Thymus (tissue), 11 donors: ENCODE data around the gene CORO6. TPM values are rescaled to one million over a fixed set of nuclear protein-coding genes. Genes with fewer than 3 reads are reported as not detected.

Source experiments
- DNase-seq, 9 donors: peaks; one replicate each; pipeline ENCODE4 v3.0.0-alpha.2; 2013; ENCODE audit warnings: low spot score in 9 of 9, low read depth in 6 of 9, missing footprints in 1 of 9
- H3K27ac ChIP-seq, 2 donors: one replicate each; pipeline ENCODE4 v1.5.1; 2013; ENCODE audit warnings: control low read depth in 1 of 2, low read depth in 1 of 2, low read length in 1 of 2, mild to moderate bottlenecking in 1 of 2, moderate library complexity in 1 of 2
- H3K27me3 ChIP-seq, 2 donors: one replicate each; pipeline ENCODE4 v1.5.1; 2013; ENCODE audit warnings: low read length in 1 of 2; ENCODE audit not compliant: control insufficient read depth in 2 of 2, insufficient read depth in 1 of 2
- H3K36me3 ChIP-seq, 2 donors: one replicate each; pipeline ENCODE4 v1.5.1; 2013; ENCODE audit warnings: low read length in 1 of 2, mild to moderate bottlenecking in 1 of 2, moderate library complexity in 1 of 2; ENCODE audit not compliant: control insufficient read depth in 2 of 2, insufficient read depth in 2 of 2
- H3K4me1 ChIP-seq, 2 donors: one replicate each; pipeline ENCODE4 v1.5.1; 2013; ENCODE audit warnings: low read length in 2 of 2; ENCODE audit not compliant: control insufficient read depth in 2 of 2, insufficient read depth in 2 of 2
- H3K4me3 ChIP-seq, 2 donors: one replicate each; pipeline ENCODE4 v1.5.1; 2013; ENCODE audit warnings: low read length in 2 of 2, control low read depth in 1 of 2, mild to moderate bottlenecking in 1 of 2
- H3K9me3 ChIP-seq, 2 donors: one replicate each; pipeline ENCODE4 v1.5.1; 2013; ENCODE audit warnings: low read length in 1 of 2, mild to moderate bottlenecking in 1 of 2; ENCODE audit not compliant: control insufficient read depth in 2 of 2, insufficient read depth in 1 of 2
- WGBS: extraction: QIAGEN DNeasy Blood & Tissue Kit; methylation state at CpG from one replicate; pipeline ENCODE4 v1.1.7; 2013; 5-methylcytosine and 5-hydroxymethylcytosine counted together
- polyA plus RNA-seq: library from polyadenylated mRNA; stranded (reverse); fragments of 200-250 nt; gene quantifications from one replicate; pipeline ENCODE4 v1.2.3, GENCODE V29; 2013
- total RNA-seq: library from RNA; stranded (reverse); fragments of 120-200 nt; gene quantifications from one replicate; pipeline ENCODE4 v1.2.4, GENCODE V29; 2013
- donor health status: healthy.

CORO6 gene
- total and polyA plus RNA-seq, 2 donors, result 2.4 to 17.0 TPM

DNA sequence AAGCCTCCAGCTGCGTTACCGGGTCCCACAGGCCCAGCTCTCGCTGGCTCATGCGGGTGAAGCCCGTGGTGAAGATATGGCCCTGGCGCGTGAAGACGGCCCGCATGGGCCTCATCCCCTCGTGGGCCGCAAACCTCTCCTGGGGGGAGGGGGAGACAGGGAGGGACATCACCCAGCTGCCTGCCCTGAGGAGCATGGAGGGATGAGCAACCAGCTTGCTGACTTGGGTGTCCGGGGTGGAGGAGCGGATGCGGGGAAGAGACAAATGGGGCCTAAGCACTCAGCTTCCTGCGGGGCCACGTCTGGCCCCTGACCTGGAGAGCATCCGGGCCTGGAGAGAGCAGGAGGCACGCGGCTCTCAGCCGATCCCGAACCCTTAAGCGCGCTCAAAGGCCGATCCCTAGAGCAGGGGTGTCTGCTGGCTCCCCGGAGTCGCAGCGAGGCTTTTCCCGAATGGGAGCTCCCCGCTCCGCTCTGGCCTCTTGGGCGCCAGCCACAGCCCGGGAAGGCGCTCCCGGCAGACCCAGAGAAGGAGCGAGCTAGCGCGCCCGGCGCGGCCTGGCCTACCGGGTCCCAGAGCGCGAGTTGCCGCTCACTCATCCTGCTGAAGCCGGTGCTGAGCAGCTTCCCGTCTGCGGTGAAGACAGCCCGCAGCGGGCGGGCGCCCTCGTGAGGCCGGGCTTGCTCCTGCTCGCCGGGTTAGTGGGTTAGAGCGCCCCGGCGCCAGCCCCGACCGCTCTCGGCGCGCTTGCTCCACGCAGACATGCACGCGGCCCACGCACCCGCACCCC lies 5.0 kb downstream of the CORO6 start:
- H3K4me1 ChIP-seq, result peaks cover 50 to 68% of the 10 kb centered on the region in 2 donors

DNA sequence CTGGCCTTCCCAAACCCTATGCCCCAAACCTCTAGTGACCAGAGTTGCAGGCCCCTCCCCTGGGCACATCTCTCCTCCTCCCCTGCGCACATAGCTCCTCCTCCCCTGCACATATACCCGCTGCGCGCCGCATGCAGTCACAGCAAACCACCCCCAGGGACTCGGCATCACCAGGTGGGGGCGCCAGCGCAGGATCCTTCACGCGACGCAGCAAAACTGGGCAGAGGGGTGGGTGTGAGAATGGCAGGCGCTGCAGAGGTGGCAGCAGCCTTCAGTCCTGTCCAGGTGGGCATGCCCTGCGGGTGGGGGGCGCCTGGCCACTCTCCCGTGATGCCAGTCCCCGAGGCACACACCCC lies 5.6 kb downstream of the CORO6 start:
- Histone ChIP-seq H3K36me3 (no peaks in the 10 kb centered on the region), H3K27me3 (peaks cover 25 to 89% of the 10 kb centered on the region in 2 donors), H3K4me1 (peaks cover 45 to 64% of the 10 kb centered on the region in 2 donors), H3K9me3 (peaks cover 0 to 16% of the 10 kb centered on the region in 2 donors), H3K4me3 (peak overlapping the region; percentile 53 to 54), H3K27ac (no peak overlapping the region)
- 1% methylated on average over 16 of the region's 16 CpGs for WGBS
- peak; percentile 75 to 95 (median 88) for DNase-seq

More for the DNA sequence above, 5.0 kb downstream of the CORO6 start:
- WGBS, result 3% methylated on average over 68 of the region's 68 CpGs
- Histone ChIP-seq H3K27me3 (peaks cover 25 to 89% of the 10 kb centered on the region in 2 donors), H3K4me3 (peak overlapping the region; percentile 53 to 54), H3K36me3 (no peaks in the 10 kb centered on the region), H3K27ac (peak overlapping the region; percentile 0 to 59), H3K9me3 (peaks cover 0 to 15% of the 10 kb centered on the region in 2 donors)
- DNase-seq, result peak; percentile 67 to 92 (median 83)

DNA sequence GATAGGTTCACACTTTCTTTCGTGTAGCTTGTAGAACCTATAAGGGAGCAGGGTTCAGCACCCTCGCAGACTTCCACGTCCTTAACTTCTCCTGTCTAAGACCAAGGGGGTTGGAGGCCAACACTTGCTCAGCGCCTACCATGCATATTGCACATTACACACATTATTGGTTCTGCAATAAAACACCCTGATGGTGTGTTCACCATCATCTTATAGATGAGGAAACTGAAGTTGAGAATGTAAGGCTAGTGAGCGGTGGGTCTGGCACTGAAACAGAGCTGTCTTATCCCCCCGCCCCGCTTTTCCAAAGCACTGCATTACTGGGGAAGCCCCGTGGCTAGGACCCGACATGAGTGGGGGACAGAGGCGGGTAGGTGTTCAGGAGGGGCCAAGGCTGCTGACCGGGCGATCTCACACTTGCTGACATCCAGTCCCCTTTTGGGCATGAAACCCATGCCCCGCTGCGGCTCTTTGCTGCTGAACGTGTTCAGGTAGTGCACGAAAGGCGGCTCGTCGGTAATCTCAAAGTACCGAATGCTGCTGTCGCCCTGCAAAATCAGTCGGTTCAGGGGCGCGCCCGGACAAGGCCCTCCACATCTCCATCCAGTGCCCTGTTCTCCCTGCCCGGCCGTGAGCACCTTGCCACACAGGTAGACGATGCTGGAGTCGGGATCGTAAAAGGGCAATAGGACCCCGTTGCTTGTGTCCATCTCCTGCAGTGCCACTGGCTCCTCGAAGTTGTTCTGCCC lies 6.2 kb downstream of the CORO6 start:
- peak overlapping the region; percentile 37 to 53 for H3K4me3 ChIP-seq
- H3K27me3 ChIP-seq, result peaks cover 25 to 89% of the 10 kb centered on the region in 2 donors
- H3K9me3 ChIP-seq, result peaks cover 0 to 16% of the 10 kb centered on the region in 2 donors
- no peaks in the 10 kb centered on the region for H3K36me3 ChIP-seq
- 14% methylated on average over 32 of the region's 32 CpGs for WGBS
- no peak overlapping the region for H3K27ac ChIP-seq
- DNase-seq, result no peak
- peaks cover 43 to 61% of the 10 kb centered on the region in 2 donors for H3K4me1 ChIP-seq

DNA sequence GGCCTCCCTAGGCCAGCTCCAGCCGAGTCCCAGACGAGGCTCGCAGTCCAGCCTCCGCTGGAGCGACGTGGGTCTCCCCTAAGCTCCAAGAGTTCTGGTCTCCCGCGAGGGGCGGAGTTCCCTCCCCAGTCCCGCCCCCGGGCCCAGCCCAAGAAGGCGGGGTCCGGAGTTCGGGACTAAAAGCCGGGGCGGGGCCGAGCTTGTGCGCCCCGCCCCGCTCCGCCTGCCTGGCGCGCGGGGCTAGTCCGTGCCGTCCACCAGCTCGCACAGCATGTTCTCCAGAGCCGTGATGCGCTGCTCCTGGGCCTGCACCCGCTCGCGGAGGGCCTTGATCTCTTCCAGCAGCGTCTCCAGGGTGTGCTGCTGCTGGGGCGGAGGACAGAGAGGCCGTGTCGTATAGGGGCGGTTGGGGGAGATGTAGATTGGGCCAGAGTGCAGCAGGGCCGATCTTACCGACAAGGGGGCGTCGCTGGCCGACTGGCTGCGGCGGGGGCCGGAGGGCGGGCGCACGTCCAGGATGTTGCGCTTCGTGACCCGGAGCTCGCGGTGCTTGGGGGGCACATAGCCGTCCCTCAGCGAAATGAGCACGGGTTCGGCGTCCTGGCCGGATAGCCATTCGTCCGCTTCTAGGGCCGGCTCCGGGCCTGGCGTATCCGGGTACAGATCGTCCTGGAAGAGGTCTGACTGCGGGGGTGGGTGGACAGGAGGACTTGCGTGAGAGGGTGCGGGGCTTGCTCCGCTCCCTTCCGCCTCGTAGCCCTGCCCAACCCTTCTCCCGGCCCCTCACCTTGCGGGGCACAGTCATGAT lies 7.0 kb downstream of the CORO6 start:
- Histone ChIP-seq H3K4me3 (peak overlapping the region; percentile 37 to 53), H3K36me3 (no peaks in the 10 kb centered on the region), H3K27ac (no peak overlapping the region), H3K4me1 (peaks cover 43 to 61% of the 10 kb centered on the region in 2 donors), H3K9me3 (peaks cover 0 to 16% of the 10 kb centered on the region in 2 donors), H3K27me3 (peaks cover 25 to 90% of the 10 kb centered on the region in 2 donors)
- 2% methylated on average over 74 of the region's 74 CpGs for WGBS
- DNase-seq, result peak in 5 of 9 donors; percentile 72 to 90 (median 83)

DNA sequence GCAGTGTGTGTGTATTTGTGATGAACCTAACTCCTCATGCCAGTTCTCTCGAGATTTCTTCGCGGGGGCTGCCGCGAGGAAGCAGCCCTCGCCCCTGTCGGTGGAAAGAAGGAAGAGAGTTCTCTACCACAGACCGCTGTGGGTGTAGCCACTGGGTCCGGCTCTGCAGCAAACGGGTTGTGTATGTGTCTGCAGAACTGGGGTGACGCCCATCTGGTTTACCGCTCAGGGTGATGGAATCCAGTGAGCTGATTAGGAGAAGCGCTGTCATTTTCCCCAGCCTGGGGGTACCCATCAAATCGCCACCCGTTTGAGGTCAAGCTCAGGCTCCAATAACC lies 7.7 kb downstream of the CORO6 start:
- peaks cover 25 to 87% of the 10 kb centered on the region in 2 donors for H3K27me3 ChIP-seq
- peak overlapping the region; percentile 8 to 53 for H3K4me3 ChIP-seq
- DNase-seq, result peak in 2 of 9 donors; percentile 26 to 68
- 2% methylated on average over 15 of the region's 15 CpGs for WGBS
- no peaks in the 10 kb centered on the region for H3K36me3 ChIP-seq
- H3K27ac ChIP-seq, result no peak overlapping the region
- peaks cover 0 to 16% of the 10 kb centered on the region in 2 donors for H3K9me3 ChIP-seq
- H3K4me1 ChIP-seq, result peaks cover 43 to 61% of the 10 kb centered on the region in 2 donors

DNA sequence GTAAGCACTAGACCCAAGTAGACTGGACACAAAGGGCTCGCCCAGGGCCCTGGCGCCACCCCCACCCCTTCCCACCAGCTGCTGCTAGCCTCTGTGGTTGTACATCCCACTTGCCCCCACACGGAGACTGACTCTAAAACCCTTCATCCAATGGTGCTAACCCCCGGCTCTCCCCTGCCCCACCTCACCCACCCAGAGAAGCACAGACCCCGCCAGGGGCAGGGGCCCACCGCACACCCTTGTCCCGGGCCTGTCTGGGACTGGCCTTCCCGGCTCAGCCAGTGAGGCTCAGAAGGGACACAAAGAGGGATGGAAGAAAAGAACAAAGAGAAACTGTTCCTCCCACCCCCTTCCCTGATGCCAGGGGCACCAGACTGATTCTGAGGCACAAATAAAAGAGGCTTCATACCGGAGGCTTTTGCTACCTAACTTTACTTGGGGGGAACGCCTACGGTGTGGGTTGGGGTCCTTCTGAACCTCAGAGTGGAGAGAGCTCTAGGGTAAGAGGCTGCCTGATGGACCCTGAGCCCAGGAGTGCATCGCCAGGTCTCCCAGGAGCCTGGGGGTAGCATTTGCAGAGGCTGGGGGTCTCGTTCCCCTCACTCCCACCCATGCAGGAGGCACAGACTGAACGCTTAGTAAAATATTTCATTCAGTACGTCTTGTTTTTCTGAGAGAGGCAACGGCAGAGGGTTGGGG lies 8.2 kb downstream of the CORO6 start:
- Histone ChIP-seq H3K4me3 (peak overlapping the region in 1 of 2 donors; percentile 53), H3K9me3 (peaks cover 0 to 16% of the 10 kb centered on the region in 2 donors), H3K27ac (peak overlapping the region in 1 of 2 donors; percentile 26), H3K4me1 (peaks cover 43 to 61% of the 10 kb centered on the region in 2 donors), H3K36me3 (no peaks in the 10 kb centered on the region), H3K27me3 (peaks cover 25 to 84% of the 10 kb centered on the region in 2 donors)
- WGBS, result 60% methylated on average over 16 of the region's 16 CpGs
- DNase-seq, result no peak

DNA sequence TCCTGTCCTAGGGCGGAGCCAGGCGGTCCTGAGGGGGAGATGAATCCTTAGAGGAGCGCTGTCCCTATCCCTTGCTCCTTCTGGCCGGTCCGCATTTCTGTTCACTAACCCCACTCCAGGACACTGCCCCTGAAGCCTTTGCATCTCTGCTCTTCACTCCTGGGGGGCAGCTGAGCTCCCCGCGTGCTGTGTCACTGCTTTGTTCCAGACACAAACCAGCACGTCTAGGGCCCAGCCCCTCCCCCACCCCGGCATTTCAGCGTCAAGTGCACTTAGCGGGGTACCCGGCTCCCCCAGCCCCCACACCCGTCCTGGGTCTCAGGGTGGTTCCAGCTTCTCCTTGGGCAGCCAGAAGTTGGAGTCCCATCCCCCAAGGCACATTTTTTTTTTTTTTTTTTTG lies 8.9 kb downstream of the CORO6 start:
- H3K9me3 ChIP-seq, result peaks cover 0 to 16% of the 10 kb centered on the region in 2 donors
- WGBS, result 28% methylated on average over 13 of the region's 13 CpGs
- H3K4me3 ChIP-seq, result no peak overlapping the region
- peak overlapping the region in 1 of 2 donors; percentile 11 for H3K27ac ChIP-seq
- no peak for DNase-seq
- peaks cover 43 to 57% of the 10 kb centered on the region in 2 donors for H3K4me1 ChIP-seq
- H3K36me3 ChIP-seq, result no peaks in the 10 kb centered on the region
- peaks cover 25 to 78% of the 10 kb centered on the region in 2 donors for H3K27me3 ChIP-seq

DNA sequence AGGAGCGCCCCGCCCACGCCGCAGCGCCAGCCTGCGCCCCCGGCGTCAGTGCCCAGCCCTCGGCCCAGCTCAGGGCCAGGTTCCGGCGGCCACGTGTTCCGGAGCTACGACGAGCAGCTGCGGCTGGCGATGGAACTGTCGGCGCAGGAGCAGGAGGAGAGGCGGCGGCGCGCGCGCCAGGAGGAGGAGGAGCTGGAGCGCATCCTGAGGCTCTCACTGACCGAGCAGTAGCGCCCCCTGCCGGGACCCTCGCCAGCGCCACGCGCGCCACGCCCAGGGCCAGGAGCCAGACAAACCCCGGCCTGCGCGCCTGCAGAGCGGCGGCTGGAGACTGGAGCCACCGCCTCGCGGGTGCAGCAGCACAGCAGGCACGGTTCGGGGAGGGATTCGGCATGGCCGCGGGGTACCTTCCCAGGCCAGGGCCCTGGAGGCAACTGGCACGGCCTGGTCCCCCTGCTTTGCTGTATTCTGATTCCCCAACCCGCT lies 9.3 kb downstream of the CORO6 start:
- peak in 7 of 9 donors; percentile 79 to 94 (median 90) for DNase-seq
- Histone ChIP-seq H3K36me3 (no peaks in the 10 kb centered on the region), H3K4me1 (peaks cover 43 to 55% of the 10 kb centered on the region in 2 donors), H3K27ac (no peak overlapping the region), H3K27me3 (peaks cover 25 to 73% of the 10 kb centered on the region in 2 donors), H3K9me3 (peaks cover 0 to 16% of the 10 kb centered on the region in 2 donors), H3K4me3 (peak overlapping the region in 1 of 2 donors; percentile 37)
- WGBS, result 1% methylated on average over 50 of the region's 50 CpGs
